Uterus (tissue), 4 donors: ENCODE measurements around the gene ULK3. TPM values are rescaled to one million over a fixed set of nuclear protein-coding genes. Genes with fewer than 3 reads are reported as not detected.

ENCODE experiments used
- DNase-seq, 2 donors: peaks; one replicate each; pipeline ENCODE4 v3.0.0-alpha.2; 2019 to 2020
- H3K27ac ChIP-seq, 2 donors: fragments of 200-600 bp; sonication (generic); 1 replicate in 1 of 2; 2 replicates in 1 of 2; pipeline ENCODE4 v1.5.1; 2016 to 2018
- H3K27me3 ChIP-seq, 2 donors: fragments of 200-600 bp; sonication (generic); one replicate each; pipeline ENCODE4 v1.5.1; 2018 to 2019; ENCODE audit warnings: control low read depth in 1 of 2
- H3K36me3 ChIP-seq, 2 donors: fragments of 200-600 bp; sonication (generic); one replicate each; pipeline ENCODE4 v1.5.1; 2019; ENCODE audit warnings: control low read depth in 1 of 2
- H3K4me1 ChIP-seq, 2 donors: fragments of 200-600 bp; sonication (generic); one replicate each; pipeline ENCODE4 v1.5.1; 2018 to 2019; ENCODE audit warnings: control low read depth in 1 of 2
- H3K4me3 ChIP-seq, 2 donors: fragments of 200-600 bp; sonication (generic); 1 replicate in 1 of 2; 2 replicates in 1 of 2; pipeline ENCODE4 v1.5.1; 2018 to 2019; ENCODE audit warnings: mild to moderate bottlenecking in 1 of 2
- H3K9me3 ChIP-seq, 2 donors: fragments of 200-600 bp; sonication (generic); one replicate each; pipeline ENCODE4 v1.5.1; 2019; ENCODE audit warnings: control low read depth in 1 of 2
- POLR2A ChIP-seq, 2 donors: fragments of 450-650 bp; IDR thresholded peaks; one replicate each; pipeline ENCODE4 v1.6.1; 2016; ENCODE audit warnings: antibody characterized with exemption in 2 of 2, mild to moderate bottlenecking in 1 of 2, moderate library complexity in 1 of 2
- intact Hi-C: fragments of 100-400 bp; cut with DNase I; formaldehyde crosslinking; loops from one replicate; pipeline ENCODE4 v1.15.1; 2023; ENCODE audit warnings: low total_unique reads
- total RNA-seq, 4 donors: library from RNA; depleted of rRNA in 3 of 4; stranded (reverse); fragments of >200 nt in 3 of 4; gene quantifications; one replicate each; pipeline versions ENCODE4 v1.1.0 to v1.2.4, GENCODE V29; 2014 to 2023
- TF ChIP-seq, protein P1 (sequence below), 4 experiments: fragments of 200-600 bp in 2 of 4; fragments of 450-650 bp in 2 of 4; sonication (generic) in 2 of 4; IDR thresholded peaks; one replicate each; pipeline ENCODE4 v1.5.1; 2016 to 2019; ENCODE audit warnings: antibody characterized with exemption in 4 of 4, mild to moderate bottlenecking in 2 of 4, moderate library complexity in 1 of 4
- donor health status: DM: yes; HTN: yes; CAD: no.

The ULK3 gene
- total RNA-seq, 4 donors from 2014 or later = 29.0 to 105 (median 41.2) TPM

DNA sequence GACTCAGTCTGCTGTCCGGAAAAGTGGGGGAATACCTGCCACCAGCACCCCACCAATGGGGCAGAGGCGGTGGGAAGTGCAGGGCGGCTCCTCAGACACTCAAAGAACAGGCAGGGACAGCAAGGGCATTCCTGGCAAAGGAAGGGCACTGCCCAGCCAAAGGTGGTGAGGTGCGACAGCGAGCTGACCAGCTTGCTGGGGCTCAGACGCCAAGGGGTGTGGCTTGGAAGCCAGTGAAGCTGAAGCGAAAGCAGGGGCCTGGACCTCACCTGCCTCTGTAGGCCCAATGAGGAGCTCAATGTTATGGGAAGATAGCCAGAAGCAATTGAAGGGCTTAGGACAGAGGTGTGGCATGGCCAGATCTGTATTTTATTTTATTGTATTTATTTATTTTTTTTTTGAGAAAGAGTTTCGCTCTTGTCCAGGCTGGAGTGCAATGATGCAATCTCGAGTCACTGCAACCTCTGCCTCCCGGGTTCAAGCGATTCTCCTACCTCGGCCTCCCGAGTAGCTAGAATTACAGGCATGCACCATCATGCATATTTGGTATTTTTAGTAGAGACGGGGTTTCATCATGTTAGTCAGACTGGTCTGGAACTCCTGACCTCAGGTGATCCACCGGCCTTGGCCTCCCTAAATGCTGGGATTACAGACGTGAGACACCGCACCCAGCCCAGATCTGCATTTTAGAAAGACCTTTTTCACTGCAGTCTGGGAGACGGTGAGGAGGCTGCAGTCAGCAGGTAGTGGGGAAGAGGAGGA lies 34.7 kb downstream of the ULK3 start:
- Histone ChIP-seq H3K27me3 (no peaks in the 10 kb centered on the region), H3K27ac (no peak overlapping the region), H3K36me3 (no peaks in the 10 kb centered on the region), H3K4me1 (no peaks in the 10 kb centered on the region), H3K4me3 (no peak overlapping the region), H3K9me3 (no peaks in the 10 kb centered on the region)
- no peak for DNase-seq
- intact Hi-C loops = no loop called here
- no peak for TF ChIP-seq POLR2A (IDR thresholded peaks at IDR 0.05)
- TF ChIP-seq, protein P1, sequence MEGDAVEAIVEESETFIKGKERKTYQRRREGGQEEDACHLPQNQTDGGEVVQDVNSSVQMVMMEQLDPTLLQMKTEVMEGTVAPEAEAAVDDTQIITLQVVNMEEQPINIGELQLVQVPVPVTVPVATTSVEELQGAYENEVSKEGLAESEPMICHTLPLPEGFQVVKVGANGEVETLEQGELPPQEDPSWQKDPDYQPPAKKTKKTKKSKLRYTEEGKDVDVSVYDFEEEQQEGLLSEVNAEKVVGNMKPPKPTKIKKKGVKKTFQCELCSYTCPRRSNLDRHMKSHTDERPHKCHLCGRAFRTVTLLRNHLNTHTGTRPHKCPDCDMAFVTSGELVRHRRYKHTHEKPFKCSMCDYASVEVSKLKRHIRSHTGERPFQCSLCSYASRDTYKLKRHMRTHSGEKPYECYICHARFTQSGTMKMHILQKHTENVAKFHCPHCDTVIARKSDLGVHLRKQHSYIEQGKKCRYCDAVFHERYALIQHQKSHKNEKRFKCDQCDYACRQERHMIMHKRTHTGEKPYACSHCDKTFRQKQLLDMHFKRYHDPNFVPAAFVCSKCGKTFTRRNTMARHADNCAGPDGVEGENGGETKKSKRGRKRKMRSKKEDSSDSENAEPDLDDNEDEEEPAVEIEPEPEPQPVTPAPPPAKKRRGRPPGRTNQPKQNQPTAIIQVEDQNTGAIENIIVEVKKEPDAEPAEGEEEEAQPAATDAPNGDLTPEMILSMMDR (IDR thresholded peaks at IDR 0.05) = no peak

DNA sequence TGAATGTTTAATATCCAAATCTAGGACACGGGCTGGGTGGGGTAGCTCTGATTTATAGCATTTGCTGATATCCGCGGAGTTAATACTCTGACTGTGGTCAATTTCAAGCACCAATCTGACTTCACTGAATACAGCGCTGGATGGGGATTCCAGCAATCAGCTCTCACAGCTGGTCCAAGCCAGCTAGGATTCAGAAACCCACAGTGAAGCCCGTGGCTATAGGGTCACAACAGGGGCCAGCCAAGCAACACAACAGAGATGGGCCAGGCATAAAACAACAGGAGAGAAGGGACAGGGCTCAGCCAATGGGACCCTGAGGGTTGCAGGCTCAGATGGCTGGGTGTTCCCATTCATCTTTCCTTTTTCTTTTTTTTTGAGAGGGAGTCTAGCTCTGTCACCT lies 35.7 kb downstream of the ULK3 start:
- no peaks in the 10 kb centered on the region for H3K36me3 ChIP-seq
- TF ChIP-seq, protein P1 (IDR thresholded peaks at IDR 0.05) = no peak
- TF ChIP-seq POLR2A (IDR thresholded peaks at IDR 0.05) = no peak
- intact Hi-C loops = no loop called here

DNA sequence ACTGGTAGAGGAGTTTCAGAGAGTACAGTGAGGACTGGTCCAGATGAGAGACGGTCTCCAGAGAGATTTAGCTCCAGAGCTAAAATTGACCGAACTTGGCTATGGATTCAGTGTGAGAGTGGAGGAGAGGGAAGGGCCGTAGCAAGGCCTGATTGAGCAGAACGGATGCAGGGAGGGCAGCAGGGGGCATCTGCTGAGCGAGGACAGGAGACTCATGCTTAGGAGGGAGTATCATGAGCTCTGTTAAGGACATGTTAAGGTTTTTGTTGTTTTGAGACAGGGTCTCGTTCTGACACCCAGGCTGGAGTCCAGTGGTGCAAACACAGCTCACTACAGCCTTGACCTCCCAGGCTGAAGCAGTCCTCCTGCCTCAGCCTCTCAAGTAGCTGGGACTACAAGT lies 38.0 kb downstream of the ULK3 start:
- Histone ChIP-seq H3K9me3 (no peaks in the 10 kb centered on the region), H3K4me3 (no peak overlapping the region), H3K4me1 (no peaks in the 10 kb centered on the region), H3K36me3 (no peaks in the 10 kb centered on the region), H3K27ac (no peak overlapping the region), H3K27me3 (no peaks in the 10 kb centered on the region)
- TF ChIP-seq, protein P1 (IDR thresholded peaks at IDR 0.05) = no peak
- no peak for TF ChIP-seq POLR2A (IDR thresholded peaks at IDR 0.05)
- intact Hi-C loops = no loop called here
- no peak for DNase-seq

More for the DNA sequence above, 35.7 kb downstream of the ULK3 start:
- DNase-seq = no peak
- Histone ChIP-seq H3K4me1 (no peaks in the 10 kb centered on the region), H3K9me3 (no peaks in the 10 kb centered on the region), H3K4me3 (no peak overlapping the region), H3K27ac (no peak overlapping the region), H3K27me3 (no peaks in the 10 kb centered on the region)

DNA sequence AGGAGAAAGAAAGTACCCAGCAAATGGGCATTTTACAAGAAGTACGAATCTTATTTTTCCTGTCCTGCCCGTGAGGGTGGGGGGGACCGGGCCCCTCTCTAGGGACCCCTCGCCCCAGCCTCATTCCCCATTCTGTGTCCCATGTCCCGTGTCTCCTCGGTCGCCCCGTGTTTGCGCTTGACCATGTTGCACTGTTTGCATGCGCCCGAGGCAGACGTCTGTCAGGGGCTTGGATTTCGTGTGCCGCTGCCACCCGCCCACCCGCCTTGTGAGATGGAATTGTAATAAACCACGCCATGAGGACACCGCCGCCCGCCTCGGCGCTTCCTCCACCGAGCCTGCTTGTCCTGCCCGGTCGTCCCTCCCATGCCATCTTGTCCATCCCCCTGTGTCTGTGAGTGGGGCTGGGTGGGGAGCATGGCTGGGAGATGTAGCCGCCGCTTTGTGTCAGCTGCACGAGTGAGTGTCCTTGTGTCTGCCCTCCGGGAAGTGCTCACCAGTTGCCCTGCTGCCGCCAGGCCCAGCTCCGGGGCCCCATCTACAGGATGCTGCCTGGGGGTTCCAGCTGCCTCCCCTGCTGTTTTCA lies 40.0 kb downstream of the ULK3 start:
- TF ChIP-seq, protein P1 (IDR thresholded peaks at IDR 0.05) = no peak
- TF ChIP-seq POLR2A (IDR thresholded peaks at IDR 0.05) = no peak
- Histone ChIP-seq H3K27ac (no peak overlapping the region), H3K36me3 (no peaks in the 10 kb centered on the region), H3K9me3 (no peaks in the 10 kb centered on the region), H3K4me3 (no peak overlapping the region), H3K27me3 (no peaks in the 10 kb centered on the region), H3K4me1 (no peaks in the 10 kb centered on the region)
- intact Hi-C loops = no loop called here
- no peak for DNase-seq

DNA sequence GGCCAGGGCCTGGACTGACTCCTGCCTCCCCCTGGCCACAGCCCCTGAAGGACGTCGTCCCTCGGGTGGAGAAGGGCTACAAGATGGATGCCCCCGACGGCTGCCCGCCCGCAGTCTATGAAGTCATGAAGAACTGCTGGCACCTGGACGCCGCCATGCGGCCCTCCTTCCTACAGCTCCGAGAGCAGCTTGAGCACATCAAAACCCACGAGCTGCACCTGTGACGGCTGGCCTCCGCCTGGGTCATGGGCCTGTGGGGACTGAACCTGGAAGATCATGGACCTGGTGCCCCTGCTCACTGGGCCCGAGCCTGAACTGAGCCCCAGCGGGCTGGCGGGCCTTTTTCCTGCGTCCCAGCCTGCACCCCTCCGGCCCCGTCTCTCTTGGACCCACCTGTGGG lies 40.7 kb downstream of the ULK3 start:
- no peak for DNase-seq
- H3K36me3 ChIP-seq = no peaks in the 10 kb centered on the region

More for the DNA sequence above, 40.7 kb downstream of the ULK3 start:
- intact Hi-C loops = no loop called here
- no peaks in the 10 kb centered on the region for H3K4me1 ChIP-seq
- H3K4me3 ChIP-seq = no peak overlapping the region
- H3K27me3 ChIP-seq = no peaks in the 10 kb centered on the region
- TF ChIP-seq POLR2A (IDR thresholded peaks at IDR 0.05) = no peak
- TF ChIP-seq, protein P1 (IDR thresholded peaks at IDR 0.05) = no peak
- H3K27ac ChIP-seq = no peak overlapping the region
- H3K9me3 ChIP-seq = no peaks in the 10 kb centered on the region
